HG03460 (cell line): ENCODE results near the gene ETDC.

Source experiments
- ATAC-seq: cut with Tn5 transposase; IDR thresholded peaks from one replicate; pipeline ENCODE4 v1.9.1; 2021; ENCODE audit not compliant: unreplicated experiment

The ETDC gene

GRCh38 chrX:135345107-135345589 lies 35.9 kb downstream of the ETDC start:
- no peak for ATAC-seq

GRCh38 chrX:135346975-135347374 lies 37.7 kb downstream of the ETDC start:
- no peak for ATAC-seq

- no peak for ATAC-seq
These were observed 38.2 kb downstream of the ETDC start for GRCh38 chrX:135347381-135348016.

- ATAC-seq = no peak
These were observed 45.0 kb downstream of the ETDC start for GRCh38 chrX:135354288-135354687.
